SK-N-SH (cell line): ENCODE data around the gene TMX1. TPM values are rescaled to one million over a fixed set of nuclear protein-coding genes. Genes with fewer than 3 reads are reported as not detected.

Source experiments
- CTCF ChIA-PET: fragments of 300-600, 350-600 bp; formaldehyde crosslinking; extraction: SDS; loops from one replicate; lab custom pipeline; 2021; lab: Yijun Ruan, JAX
- POLR2A ChIA-PET: fragments of 350-600 bp; sonication (Branson Sonifier 250); formaldehyde crosslinking; extraction: SDS; loops from one replicate; lab custom pipeline; 2020; ENCODE audit warnings: antibody characterized with exemption, inconsistent platforms; lab: Yijun Ruan, JAX
- DNase-seq: peaks from one replicate; pipeline ENCODE4 v3.0.0; 2012
- H2AFZ ChIP-seq: fragments of 200-600 bp; sonication (generic); 2 replicates; pipeline ENCODE4 v1.8.1; 2016; ENCODE audit warnings: antibody characterized with exemption, mild to moderate bottlenecking, low read depth
- H3F3A ChIP-seq: fragments of 200-600 bp; sonication (generic); replicated peaks from 2 replicates; pipeline ENCODE3; 2016; ENCODE audit warnings: antibody characterized with exemption, mild to moderate bottlenecking; ENCODE audit not compliant: insufficient read depth
- H3K27ac ChIP-seq, 2 experiments: fragments of 200-500 bp in 1 of 2; fragments of 200-600 bp in 1 of 2; sonication (Bioruptor generic) in 1 of 2; sonication (generic), shearing (Covaris generic) in 1 of 2; 2 replicates each; pipeline versions ENCODE4 v1.5.1 to v1.6.1; 2014 to 2016; ENCODE audit warnings: low read depth in 2 of 2, inconsistent platforms in 1 of 2, low read length in 1 of 2, mild to moderate bottlenecking in 1 of 2, mixed read lengths in 1 of 2
- H3K27me3 ChIP-seq: fragments of 200-600 bp; sonication (generic), shearing (Covaris generic); 2 replicates; pipeline ENCODE4 v1.6.1; 2016; ENCODE audit warnings: mixed run types; ENCODE audit not compliant: insufficient read depth
- H3K36me3 ChIP-seq, 2 experiments: fragments of 200-500 bp in 1 of 2; fragments of 200-600 bp in 1 of 2; sonication (Bioruptor generic) in 1 of 2; sonication (generic) in 1 of 2; replicated peaks in 1 of 2; 2 replicates each; pipeline versions ENCODE3 to v1.5.1; 2014 to 2016; ENCODE audit warnings: low read length in 1 of 2, mild to moderate bottlenecking in 1 of 2; ENCODE audit not compliant: insufficient read depth in 2 of 2, control insufficient read depth in 1 of 2
- H3K4me1 ChIP-seq, 2 experiments: fragments of 200-500 bp in 1 of 2; fragments of 200-600 bp in 1 of 2; sonication (Bioruptor generic) in 1 of 2; sonication (generic), shearing (Covaris generic) in 1 of 2; 2 replicates each; pipeline versions ENCODE4 v1.5.1 to v1.6.1; 2014 to 2016; ENCODE audit warnings: low read depth in 1 of 2, low read length in 1 of 2, mixed run types in 1 of 2; ENCODE audit not compliant: insufficient read depth in 2 of 2, control insufficient read depth in 1 of 2
- H3K4me2 ChIP-seq: fragments of 200-600 bp; sonication (generic), shearing (Covaris generic); 2 replicates; pipeline ENCODE4 v1.6.1; 2017; ENCODE audit warnings: mixed run types
- H3K4me3 ChIP-seq, 2 experiments: fragments of 200-500 bp in 1 of 2; fragments of 200-600 bp in 1 of 2; sonication (Bioruptor generic) in 1 of 2; sonication (generic), shearing (Covaris generic) in 1 of 2; 2 replicates each; pipeline versions ENCODE4 v1.5.1 to v1.8.1; 2014 to 2016; ENCODE audit warnings: low read depth in 2 of 2, inconsistent platforms in 1 of 2, low read length in 1 of 2, mild to moderate bottlenecking in 1 of 2, mixed read lengths in 1 of 2, moderate library complexity in 1 of 2
- H3K79me2 ChIP-seq: fragments of 200-600 bp; sonication (generic); 2 replicates; pipeline ENCODE4 v1.8.1; 2017; ENCODE audit warnings: mild to moderate bottlenecking; ENCODE audit not compliant: insufficient read depth
- H3K9ac ChIP-seq: fragments of 200-600 bp; sonication (generic); 2 replicates; pipeline ENCODE4 v1.6.1; 2017; ENCODE audit warnings: mixed run types
- H3K9me2 ChIP-seq: fragments of 200-600 bp; sonication (generic); 2 replicates; pipeline ENCODE4 v1.6.1; 2017; ENCODE audit warnings: mixed run types
- H3K9me3 ChIP-seq: fragments of 200-600 bp; sonication (generic); 2 replicates; pipeline ENCODE4 v1.6.1; 2017; ENCODE audit warnings: mixed run types, mild to moderate bottlenecking, moderate library complexity
- H4K20me1 ChIP-seq: fragments of 200-600 bp; sonication (generic); 2 replicates; pipeline ENCODE4 v1.6.1; 2017; ENCODE audit warnings: mild to moderate bottlenecking, mixed run types; ENCODE audit not compliant: insufficient read depth
- CHD2 ChIP-seq: fragments of 150-350 bp; IDR thresholded peaks from 2 replicates; pipeline ENCODE4 v1.6.1; 2018; ENCODE audit warnings: low read length; ENCODE audit not compliant: partially characterized antibody
- CTCF ChIP-seq: fragments of 200-600 bp; sonication (generic); IDR thresholded peaks from 2 replicates; pipeline ENCODE4 v1.6.1; 2017; ENCODE audit warnings: antibody characterized with exemption, mild to moderate bottlenecking, moderate library complexity
- FOXM1 ChIP-seq: IDR thresholded peaks from 2 replicates; pipeline ENCODE4 v1.4.0; 2012; ENCODE audit warnings: low read depth, mild to moderate bottlenecking
- GABPA ChIP-seq: IDR thresholded peaks from 2 replicates; pipeline ENCODE4 v1.4.0; 2012; ENCODE audit warnings: low read depth, mild to moderate bottlenecking
- IRF3 ChIP-seq: fragments of 150-350 bp; IDR thresholded peaks from 2 replicates; pipeline ENCODE4 v1.6.1; 2016; ENCODE audit warnings: mild to moderate bottlenecking, low read depth, low read length
- JUND ChIP-seq: IDR thresholded peaks from 2 replicates; pipeline ENCODE4 v1.4.0; 2012
- MAX ChIP-seq: IDR thresholded peaks from 2 replicates; pipeline ENCODE4 v1.4.0; 2012; ENCODE audit warnings: low read depth
- MEF2A ChIP-seq: IDR thresholded peaks from 2 replicates; pipeline ENCODE4 v1.4.0; 2012; ENCODE audit warnings: low read depth, borderline replicate concordance
- MXI1 ChIP-seq: IDR thresholded peaks from 2 replicates; pipeline ENCODE4 v1.6.1; 2012; ENCODE audit warnings: mild to moderate bottlenecking, low read depth, low read length, improper control_type of control experiment
- NFIC ChIP-seq: IDR thresholded peaks from 2 replicates; pipeline ENCODE4 v1.4.0; 2012; ENCODE audit warnings: borderline replicate concordance
- PBX3 ChIP-seq: IDR thresholded peaks from 2 replicates; pipeline ENCODE4; 2012
- RAD21 ChIP-seq: IDR thresholded peaks from 2 replicates; pipeline ENCODE4 v1.6.1; 2012; ENCODE audit warnings: mild to moderate bottlenecking, low read length
- RCOR1 ChIP-seq: fragments of 150-350 bp; IDR thresholded peaks from 2 replicates; pipeline ENCODE4 v1.6.1; 2017; ENCODE audit warnings: antibody characterized with exemption, low read length
- REST ChIP-seq: IDR thresholded peaks from 2 replicates; pipeline ENCODE4 v1.6.1; 2012; ENCODE audit warnings: mild to moderate bottlenecking, low read depth, low read length, moderate library complexity
- RFX5 ChIP-seq: IDR thresholded peaks from 2 replicates; pipeline ENCODE4 v1.6.1; 2012; ENCODE audit warnings: mild to moderate bottlenecking, improper control_type of control experiment, low read length
- SMC3 ChIP-seq: IDR thresholded peaks from 2 replicates; pipeline ENCODE4 v1.6.1; 2012; ENCODE audit warnings: low read depth, low read length, improper control_type of control experiment
- USF2 ChIP-seq: fragments of 150-350 bp; IDR thresholded peaks from 2 replicates; pipeline ENCODE4 v1.6.1; 2017; ENCODE audit warnings: antibody characterized with exemption, low read length, low read depth, borderline replicate concordance
- ZBTB33 ChIP-seq: IDR thresholded peaks from 2 replicates; pipeline ENCODE4 v1.4.0; 2012; ENCODE audit warnings: low read depth, borderline replicate concordance
- WGBS: methylation state at CpG from one replicate; pipeline ENCODE4 v1.1.6; 2017; ENCODE audit warnings: low lambda C conversion rate; 5-methylcytosine and 5-hydroxymethylcytosine counted together
- polyA plus RNA-seq, 3 experiments: library from polyadenylated mRNA; depleted of rRNA; stranded (reverse); fragments of >200 nt; gene quantifications; 2 replicates each; pipeline ENCODE4 v1.2.3, GENCODE V29; 2012

The TMX1 gene
- polyA plus RNA-seq, 1 of the 3 experiments (the other 2 are of a cell fraction), result 16.1 TPM

- TF ChIP-seq CTCF (no peak), FOXM1 (no peak), RFX5 (no peak), IRF3 (no peak), RCOR1 (no peak), GABPA (no peak), MXI1 (no peak), ZBTB33 (no peak), NFIC (no peak), JUND (no peak), SMC3 (no peak), MEF2A (no peak)
These were observed 29.6 kb downstream of the TMX1 start (continued) for GRCh38 chr14:51269634-51270033.

- Histone ChIP-seq H2AFZ (no peak overlapping the region), H3K9me2 (no peaks in the 10 kb centered on the region), H3K79me2 (no peaks in the 10 kb centered on the region), H3K27ac (no peak overlapping the region), H3K4me3 (no peak overlapping the region), H3K4me2 (no peak overlapping the region), H3K36me3 (peaks cover 0 to 6% of the 10 kb centered on the region in 2 experiments), H4K20me1 (no peaks in the 10 kb centered on the region), H3K4me1 (no peaks in the 10 kb centered on the region; a peak in 1 of 4 replicates), H3K9ac (no peak overlapping the region), H3K27me3 (no peaks in the 10 kb centered on the region), H3F3A (no peaks in the 10 kb centered on the region), H3K9me3 (no peaks in the 10 kb centered on the region)
- DNase-seq, result no peak
- POLR2A ChIA-PET, result no interaction called here
- 100% methylated on average over 1 of the region's 1 CpG for WGBS
- CTCF ChIA-PET, result interaction anchor here (13.8 kb wide), 1 partner anchor 502 kb away, joined by 460 read pairs; no protein-coding TSS in a partner anchor
- TF ChIP-seq GABPA (no peak), REST (no peak), CHD2 (no peak), PBX3 (no peak), RAD21 (no peak), IRF3 (no peak), NFIC (no peak), MAX (no peak), USF2 (no peak)
These were observed 36.6 kb downstream of the TMX1 start for GRCh38 chr14:51276605-51277004.
